Cerebellar nuclear complex (tissue), 1 donor: ENCODE data around the gene F5.
"Not testable (repeated sequence)": the region's sequence is repeated elsewhere in the genome, so short reads cannot be mapped to it uniquely, and the experiment has no call there.

Experiments used
- DNase-seq, 2 experiments: peaks; one replicate each; lab custom pipeline; 2025; lab: John Stamatoyannopoulos, UW

Gene F5

GRCh38 chr1:169538998-169539871 is 47.0 kb downstream of the F5 start:
- no peak for DNase-seq

GRCh38 chr1:169534653-169535052 is 51.6 kb downstream of the F5 start:
- DNase-seq = no peak

- DNase-seq = not testable (repeated sequence)
These were observed 52.6 kb downstream of the F5 start for GRCh38 chr1:169533528-169534190.

GRCh38 chr1:169530448-169530847 is 55.8 kb downstream of the F5 start:
- DNase-seq = no peak

GRCh38 chr1:169529068-169529642 is 57.1 kb downstream of the F5 start:
- no peak for DNase-seq

- no peak for DNase-seq
These were observed 57.8 kb downstream of the F5 start for GRCh38 chr1:169528215-169529067.

- no peak for DNase-seq
These were observed 58.6 kb downstream of the F5 start for GRCh38 chr1:169527451-169528214.

GRCh38 chr1:169527001-169527400 is 59.3 kb downstream of the F5 start:
- DNase-seq = no peak

- DNase-seq = no peak
These were observed 60.0 kb downstream of the F5 start for GRCh38 chr1:169526120-169526832.

- DNase-seq = no peak
These were observed 60.9 kb downstream of the F5 start for GRCh38 chr1:169525391-169525790.

- no peak for DNase-seq
These were observed 62.4 kb downstream of the F5 start for GRCh38 chr1:169523904-169524303.

GRCh38 chr1:169521226-169521625 is 65.1 kb downstream of the F5 start:
- DNase-seq = no peak

GRCh38 chr1:169517558-169518186 is 68.6 kb downstream of the F5 start:
- no peak for DNase-seq

- no peak for DNase-seq
These were observed 70.6 kb downstream of the F5 start for GRCh38 chr1:169515641-169516040.

- DNase-seq = no peak
These were observed 71.6 kb downstream of the F5 start for GRCh38 chr1:169514566-169515270.

GRCh38 chr1:169513208-169513607 is 73.1 kb downstream of the F5 start:
- no peak for DNase-seq

GRCh38 chr1:169511316-169512005 is 74.8 kb downstream of the F5 start:
- no peak for DNase-seq

GRCh38 chr1:169510060-169510459 is 76.2 kb downstream of the F5 start:
- no peak for DNase-seq

- DNase-seq = no peak
These were observed 76.9 kb downstream of the F5 start for GRCh38 chr1:169509354-169509753.
